Epithelial cell of esophagus (primary cell): Measurements from ENCODE around the gene CASP3.
"Not testable (repeated sequence)": the region's sequence is repeated elsewhere in the genome, so short reads cannot be mapped to it uniquely, and the experiment has no call there.

Source experiments
- DNase-seq: peaks from one replicate; pipeline ENCODE4 v3.0.0; 2010; ENCODE audit warnings: low read depth
- H3K4me3 ChIP-seq: 2 replicates; pipeline ENCODE4 v1.5.1; 2011; ENCODE audit warnings: mild to moderate bottlenecking, low read length, control low read depth
- CTCF ChIP-seq: IDR thresholded peaks from 2 replicates; pipeline ENCODE4 v1.5.1; 2011; ENCODE audit warnings: low read depth, mild to moderate bottlenecking, low read length, control low read depth, inconsistent platforms; ENCODE audit not compliant: insufficient read depth; ENCODE audit errors: missing control alignments

Gene CASP3

GRCh38 chr4:184598753-184599491 lies 50.3 kb downstream of the CASP3 start:
- H3K4me3 ChIP-seq: no peak overlapping the region
- no peak for DNase-seq
- TF ChIP-seq CTCF: no peak

- no peak overlapping the region for H3K4me3 ChIP-seq
- no peak for DNase-seq
- no peak for TF ChIP-seq CTCF
These were observed 52.5 kb downstream of the CASP3 start for GRCh38 chr4:184596617-184597185.

GRCh38 chr4:184596044-184596616 lies 53.1 kb downstream of the CASP3 start:
- DNase-seq: no peak
- TF ChIP-seq CTCF: no peak
- no peak overlapping the region for H3K4me3 ChIP-seq

GRCh38 chr4:184595430-184595829 lies 53.8 kb downstream of the CASP3 start:
- H3K4me3 ChIP-seq: no peak overlapping the region
- no peak for TF ChIP-seq CTCF
- peak; percentile 15 for DNase-seq

- H3K4me3 ChIP-seq: no peak overlapping the region
- no peak for DNase-seq
- no peak for TF ChIP-seq CTCF
These were observed 55.8 kb downstream of the CASP3 start for GRCh38 chr4:184593461-184593860.

GRCh38 chr4:184591747-184592270 lies 57.4 kb downstream of the CASP3 start:
- not testable (repeated sequence) for H3K4me3 ChIP-seq, DNase-seq

GRCh38 chr4:184591070-184591677 lies 58.1 kb downstream of the CASP3 start:
- TF ChIP-seq CTCF: no peak
- DNase-seq: no peak
- no peak overlapping the region for H3K4me3 ChIP-seq
